DND-41 (cell line): ENCODE data around the gene AFF3.

Experiments
- CTCF ChIP-seq: IDR thresholded peaks from 2 replicates; pipeline ENCODE4 v1.5.1; 2012; ENCODE audit warnings: borderline replicate concordance, low read length, moderate library complexity, mild to moderate bottlenecking; ENCODE audit not compliant: poor library complexity, severe bottlenecking; ENCODE audit errors: extremely low read depth
- EZH2 ChIP-seq: IDR thresholded peaks from 3 replicates; pipeline ENCODE4 v1.6.1; 2012; ENCODE audit warnings: borderline replicate concordance, low read depth, mild to moderate bottlenecking, moderate library complexity, low read length, inconsistent platforms; ENCODE audit not compliant: severe bottlenecking

- TF ChIP-seq CTCF (no peak), EZH2 (no peak)
Measured at GRCh38 chr2:99748344-99748743, 394.0 kb downstream of the AFF3 start.
